Fibroblast of lung (primary cell): ENCODE measurements around the gene EXOSC7.

Experiments used
- EZH2 ChIP-seq: IDR thresholded peaks from 2 replicates; pipeline ENCODE4 v1.5.1; 2012; ENCODE audit warnings: low read length, control low read depth, mild to moderate bottlenecking; ENCODE audit errors: missing control alignments
- TF ChIP-seq, protein P1 (sequence below), 2 donors: IDR thresholded peaks in 1 of 2; conservative IDR thresholded peaks in 1 of 2; 1 replicate in 1 of 2; 2 replicates in 1 of 2; pipeline ENCODE4 v1.5.1; 2011 to 2012; ENCODE audit warnings: low read length in 2 of 2, control low read depth in 1 of 2, inconsistent platforms in 1 of 2, low read depth in 1 of 2, mild to moderate bottlenecking in 1 of 2

DNA sequence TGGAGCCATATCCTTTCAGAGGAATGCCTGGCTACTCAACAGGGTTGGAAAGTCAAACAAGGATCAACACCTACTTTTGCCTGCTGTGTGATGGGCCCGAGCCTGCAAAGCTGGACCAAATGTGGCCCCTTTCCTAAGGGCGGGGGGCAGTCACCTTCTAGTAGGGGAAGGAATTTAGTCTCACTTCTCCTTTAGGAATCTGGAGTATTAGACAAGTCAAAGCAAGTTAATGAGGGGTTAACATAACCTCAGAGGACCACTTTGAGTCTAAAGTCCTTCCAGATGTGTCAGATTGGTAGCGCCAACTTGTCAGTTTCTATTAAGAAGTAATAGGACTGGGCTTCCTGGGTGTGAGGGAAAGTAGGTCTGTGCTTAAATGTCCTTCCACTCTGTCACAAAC is 6.8 kb downstream of the EXOSC7 start:
- TF ChIP-seq, protein P1, sequence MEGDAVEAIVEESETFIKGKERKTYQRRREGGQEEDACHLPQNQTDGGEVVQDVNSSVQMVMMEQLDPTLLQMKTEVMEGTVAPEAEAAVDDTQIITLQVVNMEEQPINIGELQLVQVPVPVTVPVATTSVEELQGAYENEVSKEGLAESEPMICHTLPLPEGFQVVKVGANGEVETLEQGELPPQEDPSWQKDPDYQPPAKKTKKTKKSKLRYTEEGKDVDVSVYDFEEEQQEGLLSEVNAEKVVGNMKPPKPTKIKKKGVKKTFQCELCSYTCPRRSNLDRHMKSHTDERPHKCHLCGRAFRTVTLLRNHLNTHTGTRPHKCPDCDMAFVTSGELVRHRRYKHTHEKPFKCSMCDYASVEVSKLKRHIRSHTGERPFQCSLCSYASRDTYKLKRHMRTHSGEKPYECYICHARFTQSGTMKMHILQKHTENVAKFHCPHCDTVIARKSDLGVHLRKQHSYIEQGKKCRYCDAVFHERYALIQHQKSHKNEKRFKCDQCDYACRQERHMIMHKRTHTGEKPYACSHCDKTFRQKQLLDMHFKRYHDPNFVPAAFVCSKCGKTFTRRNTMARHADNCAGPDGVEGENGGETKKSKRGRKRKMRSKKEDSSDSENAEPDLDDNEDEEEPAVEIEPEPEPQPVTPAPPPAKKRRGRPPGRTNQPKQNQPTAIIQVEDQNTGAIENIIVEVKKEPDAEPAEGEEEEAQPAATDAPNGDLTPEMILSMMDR (conservative IDR thresholded peaks at IDR 0.05 in 1 of 2, IDR thresholded peaks at IDR 0.05 in 1 of 2; ENCODE audit: low read depth in 1 of 2, low read length in 2 of 2): no peak
- TF ChIP-seq EZH2: no peak
